ENCODE data around the gene FOXI2.

Gene FOXI2

DNA sequence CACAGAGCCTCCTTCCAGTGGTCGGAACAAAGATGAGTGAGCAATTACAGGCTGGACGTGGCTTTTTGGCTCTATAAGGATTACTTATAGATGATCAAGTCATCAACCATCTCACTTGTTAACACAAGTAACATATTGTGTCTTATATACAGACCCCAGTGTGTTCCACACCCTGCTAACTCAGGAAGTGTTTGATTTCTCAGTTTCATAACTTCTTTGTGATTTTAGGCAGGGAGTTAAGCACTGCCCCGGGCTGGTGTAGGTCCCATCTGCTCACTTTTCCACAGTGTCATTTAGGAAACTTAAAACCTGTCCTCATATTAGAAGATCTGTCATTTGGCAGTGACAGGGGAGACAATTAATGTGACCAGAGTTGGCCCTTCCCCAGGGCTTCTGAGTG, 6.2 kb downstream of the FOXI2 start:
- no peak for DNase-seq (ENCODE audit: low read depth)

DNA sequence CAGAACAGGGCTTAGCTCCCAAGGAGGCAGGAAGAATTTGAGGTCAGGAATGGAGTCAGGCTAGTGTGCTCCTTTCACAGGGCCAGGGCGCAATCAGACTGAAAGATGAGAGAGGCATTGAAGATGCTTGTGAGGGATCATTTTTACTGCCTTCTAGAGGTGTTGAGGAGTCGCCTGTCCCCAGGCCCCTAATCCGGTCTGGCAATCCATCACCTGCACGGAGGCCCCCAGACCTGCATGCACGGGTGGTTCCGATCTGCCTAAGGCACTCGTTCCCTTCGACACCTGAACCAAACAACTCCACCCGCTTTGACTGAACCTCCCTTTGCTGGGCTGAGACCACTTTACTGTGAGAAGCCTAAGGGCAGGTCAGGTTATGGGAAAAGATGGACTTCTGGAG, 8.0 kb downstream of the FOXI2 start:
- no peak for DNase-seq (ENCODE audit: low read depth)

DNA sequence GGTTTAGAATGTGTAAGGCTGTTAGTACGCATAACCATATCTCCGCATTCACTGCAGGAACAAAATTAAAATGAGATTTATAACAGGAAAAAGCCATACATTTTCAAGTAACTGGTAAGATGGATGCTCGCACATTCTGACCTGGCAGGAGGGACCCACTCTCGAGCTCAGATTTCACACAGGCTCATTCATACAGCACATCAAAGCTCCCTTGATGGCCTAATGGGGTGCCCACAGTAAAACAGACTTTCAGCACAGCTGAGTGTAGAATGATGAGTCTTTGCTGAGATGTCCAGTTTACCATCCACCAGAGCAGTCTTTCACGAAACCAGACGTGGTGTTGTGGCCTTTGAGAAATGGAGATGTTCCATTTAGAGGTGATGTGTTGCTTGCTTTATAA, 8.9 kb downstream of the FOXI2 start:
- no peak for DNase-seq (ENCODE audit: low read depth)

DNA sequence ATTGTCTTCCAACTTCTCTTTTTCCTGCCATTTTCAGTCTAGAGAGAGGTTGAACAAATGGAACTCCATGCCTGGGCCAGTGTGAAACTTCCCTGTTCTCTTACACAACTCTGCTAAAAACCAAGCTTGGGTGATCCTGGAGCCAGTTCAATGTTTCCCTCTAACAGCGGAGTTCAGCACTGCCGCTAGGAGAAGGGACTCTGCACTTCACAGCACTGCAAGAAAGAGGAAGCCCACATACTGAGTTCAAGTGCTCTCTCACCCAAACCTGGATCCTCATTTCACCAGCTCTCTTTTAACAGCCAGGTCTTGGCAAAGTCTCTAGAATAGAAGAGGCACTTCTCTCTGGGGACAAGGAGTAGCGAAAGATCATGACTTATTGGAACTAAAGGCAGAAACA, 18.8 kb downstream of the FOXI2 start:
- no peak for DNase-seq (ENCODE audit: low read depth)

DNA sequence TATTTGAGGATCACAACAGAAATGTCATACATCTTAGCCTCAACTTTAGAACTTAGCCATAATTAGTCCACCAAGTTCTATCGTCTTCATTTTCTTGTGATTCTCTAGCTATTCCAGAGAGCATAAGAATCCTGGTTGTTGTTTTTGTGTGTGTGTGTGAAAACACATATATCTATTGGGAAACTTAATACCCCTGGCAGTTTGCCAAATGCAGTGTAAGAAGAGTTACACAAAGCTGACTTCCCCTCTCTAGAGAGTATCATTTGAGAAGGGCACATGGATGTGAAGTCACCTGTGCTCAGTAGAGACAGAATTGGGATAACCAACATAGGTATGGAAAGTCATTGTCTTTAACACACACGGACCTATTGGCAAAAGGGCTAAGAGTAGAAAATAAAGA, 19.3 kb downstream of the FOXI2 start:
- DNase-seq (ENCODE audit: low read depth) = no peak

DNA sequence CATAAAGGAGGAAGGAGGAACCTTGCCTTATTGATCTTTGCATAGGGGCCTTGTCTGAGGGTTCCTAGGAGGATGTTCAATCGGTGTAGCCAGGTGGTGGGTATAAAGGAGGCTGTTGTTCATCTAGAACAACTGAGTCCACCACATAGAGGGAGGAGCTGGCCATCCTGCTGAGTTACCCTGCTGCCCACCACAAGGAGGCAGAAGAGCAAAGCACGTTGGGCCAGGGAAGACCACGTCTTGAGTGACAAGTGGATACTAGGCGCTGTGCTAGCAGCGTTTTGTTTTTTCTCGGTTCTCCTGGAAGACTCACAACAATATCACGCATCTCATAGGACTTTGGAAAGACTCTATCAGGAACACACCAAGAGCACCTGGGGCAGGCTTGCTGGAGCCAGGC, 20.0 kb downstream of the FOXI2 start:
- DNase-seq (ENCODE audit: low read depth) = no peak

DNA sequence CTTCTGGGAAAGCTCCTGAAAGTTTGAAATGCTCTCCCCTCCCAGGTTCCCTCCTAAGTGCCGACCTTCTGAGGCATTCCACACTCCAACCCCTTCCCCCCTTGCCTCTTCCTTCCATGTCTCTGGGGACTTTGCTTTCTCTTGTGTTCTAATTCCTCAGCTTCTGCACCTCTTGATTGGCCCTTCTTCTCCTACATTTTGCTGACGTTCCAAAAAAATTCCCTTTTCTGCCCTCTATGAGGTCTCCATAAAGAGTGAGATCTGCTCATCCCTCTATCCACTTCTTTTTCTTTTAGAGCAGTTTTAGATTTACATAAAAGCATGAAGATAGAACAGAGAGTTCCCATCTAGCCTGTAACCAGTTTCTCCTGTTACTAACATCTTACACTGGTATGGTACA, 22.3 kb downstream of the FOXI2 start:
- DNase-seq (ENCODE audit: low read depth) = no peak

DNA sequence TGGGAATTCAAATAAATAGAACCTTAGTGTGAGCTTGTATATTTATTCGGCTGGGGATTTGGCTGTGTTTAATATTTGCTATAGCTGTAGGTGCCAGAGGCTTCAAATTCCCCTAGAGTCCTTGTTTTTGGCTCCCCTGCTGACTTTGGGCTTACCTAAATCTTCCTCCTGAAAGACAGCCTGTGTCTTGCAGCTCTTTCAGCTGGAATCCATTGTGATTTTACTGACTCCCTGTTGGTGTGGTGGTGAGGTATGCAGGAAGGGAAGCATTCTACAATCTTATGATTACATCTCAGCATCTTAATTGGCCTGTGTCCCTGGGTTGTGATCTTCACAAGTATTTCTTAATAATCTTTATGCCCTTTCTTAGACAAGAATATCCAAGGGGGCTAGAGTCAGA, 25.9 kb downstream of the FOXI2 start:
- DNase-seq (ENCODE audit: low read depth) = no peak

DNA sequence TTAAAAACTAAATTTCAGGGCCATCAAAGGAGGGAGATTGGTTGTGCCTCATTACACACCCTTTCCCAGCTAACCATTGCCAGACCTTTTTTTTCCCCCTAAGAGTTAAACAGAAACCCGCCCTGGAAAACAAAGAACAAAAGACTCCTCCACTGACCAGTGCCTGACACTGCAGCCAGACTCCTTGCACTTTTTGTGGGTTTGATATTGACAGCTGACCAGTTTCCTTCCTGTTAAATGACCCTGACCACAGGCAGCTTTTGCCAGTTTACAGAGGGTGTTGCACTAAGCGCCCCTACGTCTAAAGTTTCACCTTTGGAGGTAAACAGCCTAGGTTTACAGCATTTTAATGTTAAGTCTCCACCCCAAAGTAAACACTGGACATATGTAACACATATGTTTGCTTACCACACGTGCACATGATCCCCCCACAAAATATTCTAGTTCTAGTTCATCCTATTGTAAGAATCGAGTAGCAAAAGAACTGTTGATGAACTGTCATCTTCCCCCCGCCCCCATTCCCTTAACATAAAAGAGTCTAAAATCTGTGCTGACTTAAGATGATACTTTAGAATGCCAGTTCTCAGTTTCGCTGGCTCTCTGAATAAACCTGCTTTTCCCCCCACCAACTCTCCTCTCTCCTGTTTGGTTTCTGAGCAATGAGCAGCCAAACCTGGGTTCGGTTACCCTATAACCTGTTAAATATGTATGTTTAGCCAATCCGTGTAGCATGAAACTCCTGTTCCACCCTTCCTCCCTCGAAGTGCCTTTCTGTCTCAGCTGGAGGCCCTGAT, 38.0 kb downstream of the FOXI2 start:
- no peak for DNase-seq (ENCODE audit: low read depth)

DNA sequence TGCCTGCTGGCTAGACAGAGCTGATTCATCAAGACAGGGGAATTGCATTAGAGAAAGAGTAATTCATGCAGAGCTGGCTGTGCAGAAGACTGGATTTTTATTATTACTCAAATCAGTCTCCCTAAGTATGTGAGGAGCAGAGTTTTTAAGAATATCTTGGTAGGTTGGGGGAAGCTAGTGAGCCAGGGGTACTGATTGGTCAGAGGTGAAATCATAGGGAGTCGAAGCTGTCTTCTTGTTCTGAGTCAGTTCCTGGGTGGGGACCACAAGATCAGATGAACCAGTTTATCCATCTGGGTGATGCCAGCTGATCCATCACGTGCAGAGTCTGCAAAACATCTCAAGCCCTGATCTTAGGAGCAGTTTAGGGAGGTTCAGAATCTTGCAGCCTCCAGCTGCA, 39.8 kb downstream of the FOXI2 start:
- no peak for DNase-seq (ENCODE audit: low read depth)

DNA sequence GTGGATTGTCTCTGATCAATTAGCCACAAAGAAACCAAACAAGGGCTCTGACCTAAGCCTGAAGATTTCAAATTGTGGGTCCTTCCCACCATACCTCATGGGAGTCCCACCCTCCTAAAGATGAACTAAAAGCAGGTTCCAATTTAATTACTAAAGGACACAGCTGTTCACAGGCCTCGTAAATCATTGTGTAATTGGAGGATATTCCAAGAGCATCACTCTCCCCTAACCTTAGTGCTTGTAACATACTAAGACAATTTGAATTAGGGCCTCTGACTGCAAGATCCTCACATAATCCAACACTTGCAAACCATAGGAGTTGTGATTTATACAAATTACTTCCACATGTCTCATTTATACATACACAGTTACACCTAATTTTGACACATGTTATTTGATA, 44.4 kb downstream of the FOXI2 start:
- no peak for DNase-seq (ENCODE audit: low read depth)

DNA sequence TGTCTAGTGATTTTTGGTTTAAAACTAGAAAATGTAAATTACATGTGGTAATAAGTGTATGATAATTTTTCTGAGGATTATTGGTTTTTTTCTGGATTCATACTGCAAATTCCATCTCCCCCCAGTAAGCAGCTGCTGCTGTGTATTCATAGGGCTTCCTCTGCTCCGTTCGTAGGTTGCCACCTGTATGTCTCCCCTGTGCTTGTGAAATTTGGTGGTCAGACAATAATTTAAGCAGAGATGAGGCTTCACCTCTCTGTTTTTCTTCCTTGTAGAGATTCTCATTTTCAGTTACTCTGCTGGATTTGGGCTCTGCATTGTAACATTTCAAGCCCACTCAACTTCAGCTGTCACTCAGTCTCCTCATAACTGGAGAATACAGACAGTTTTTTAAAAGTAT, 50.9 kb downstream of the FOXI2 start:
- no peak for DNase-seq (ENCODE audit: low read depth)

DNA sequence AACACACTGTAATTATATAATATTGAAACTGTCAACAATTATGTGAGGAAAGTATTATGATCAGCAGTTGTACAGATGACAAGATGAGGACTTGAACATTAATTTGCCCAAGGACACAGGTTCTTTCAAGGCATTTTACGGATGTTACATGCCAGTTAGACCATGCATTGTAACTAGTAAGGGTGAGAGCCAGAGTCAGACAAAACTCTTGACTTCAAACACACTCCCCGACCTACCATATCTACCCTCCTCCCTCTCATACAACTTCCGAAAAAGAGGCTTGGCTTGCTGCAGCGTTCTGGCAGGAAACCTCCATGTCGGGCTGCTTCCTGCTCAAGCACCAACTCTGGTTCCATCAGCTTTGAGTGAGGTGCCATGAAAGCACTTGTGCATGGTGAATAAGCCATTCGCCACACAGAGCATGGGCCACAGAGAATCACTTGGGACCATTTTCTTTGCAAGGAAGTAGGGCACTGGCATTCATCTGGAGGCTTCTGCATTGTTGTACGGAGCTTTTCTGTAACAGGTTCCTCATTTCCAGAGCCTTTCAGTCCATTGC, 53.2 kb downstream of the FOXI2 start:
- no peak for DNase-seq (ENCODE audit: low read depth)

Data from stimulated activated CD4-positive, alpha-beta T cell treated with anti-CD3 and anti-CD28 coated beads, Interleukin-2, amount 100 ng/mL, for 4 hours (primary cell).